NCI-H2196 (cell line): Measurements from ENCODE around the gene POT1.

Experiments
- DNase-seq: peaks from one replicate; lab custom pipeline; 2025; ENCODE audit not compliant: unreplicated experiment; lab: John Stamatoyannopoulos, UW

Gene POT1

GRCh38 chr7:124811341-124811740 lies 118.3 kb downstream of the POT1 start:
- DNase-seq = no peak

- DNase-seq = no peak
These were observed 119.0 kb downstream of the POT1 start for GRCh38 chr7:124810605-124811004.

- DNase-seq = no peak
These were observed 121.4 kb downstream of the POT1 start for GRCh38 chr7:124808206-124808605.

GRCh38 chr7:124801330-124801895 lies 128.2 kb downstream of the POT1 start:
- no peak for DNase-seq

GRCh38 chr7:124800386-124800785 lies 129.2 kb downstream of the POT1 start:
- no peak for DNase-seq

- DNase-seq = no peak
These were observed 130.2 kb downstream of the POT1 start for GRCh38 chr7:124799448-124799847.

GRCh38 chr7:124796771-124797170 lies 132.9 kb downstream of the POT1 start:
- no peak for DNase-seq

GRCh38 chr7:124792696-124793095 lies 136.9 kb downstream of the POT1 start:
- no peak for DNase-seq

- DNase-seq = no peak
These were observed 137.6 kb downstream of the POT1 start for GRCh38 chr7:124792002-124792401.

- no peak for DNase-seq
These were observed 138.2 kb downstream of the POT1 start for GRCh38 chr7:124791426-124791825.

- DNase-seq = no peak
These were observed 139.0 kb downstream of the POT1 start for GRCh38 chr7:124790645-124791044.

- DNase-seq = no peak
These were observed 143.6 kb downstream of the POT1 start for GRCh38 chr7:124785994-124786393.

GRCh38 chr7:124784879-124785818 lies 144.5 kb downstream of the POT1 start:
- DNase-seq = peak; percentile 48

GRCh38 chr7:124783271-124783670 lies 146.4 kb downstream of the POT1 start:
- no peak for DNase-seq

- DNase-seq = no peak
These were observed 147.5 kb downstream of the POT1 start for GRCh38 chr7:124781907-124782734.

GRCh38 chr7:124781418-124781817 lies 148.2 kb downstream of the POT1 start:
- DNase-seq = no peak

- no peak for DNase-seq
These were observed 149.0 kb downstream of the POT1 start for GRCh38 chr7:124780608-124781007.

GRCh38 chr7:124780056-124780455 lies 149.6 kb downstream of the POT1 start:
- no peak for DNase-seq

GRCh38 chr7:124779620-124780019 lies 150.0 kb downstream of the POT1 start:
- no peak for DNase-seq

- peak; percentile 47 for DNase-seq
These were observed 150.4 kb downstream of the POT1 start for GRCh38 chr7:124779194-124779593.

- DNase-seq = no peak
These were observed 152.4 kb downstream of the POT1 start for GRCh38 chr7:124777268-124777667.

- no peak for DNase-seq
These were observed 153.5 kb downstream of the POT1 start for GRCh38 chr7:124776153-124776552.
